C4-2B (cell line): ENCODE measurements around the gene SPATA31E1.

Experiments used
- H3K27ac ChIP-seq: fragments of 450-650 bp; 2 replicates; pipeline ENCODE4 v1.5.1; 2017
- CTCF ChIP-seq: fragments of 450-650 bp; conservative IDR thresholded peaks from 2 replicates; pipeline ENCODE4 v1.5.1; 2017; ENCODE audit warnings: mild to moderate bottlenecking
- ZFX ChIP-seq: fragments of 450-650 bp; IDR thresholded peaks from 2 replicates; pipeline ENCODE4 v1.6.1; 2017

Gene SPATA31E1

GRCh38 chr9:87880116-87880515 is 2.6 kb upstream of the SPATA31E1 start:
- H3K27ac ChIP-seq, result no peak overlapping the region
- TF ChIP-seq CTCF (no peak), ZFX (no peak)

DNA sequence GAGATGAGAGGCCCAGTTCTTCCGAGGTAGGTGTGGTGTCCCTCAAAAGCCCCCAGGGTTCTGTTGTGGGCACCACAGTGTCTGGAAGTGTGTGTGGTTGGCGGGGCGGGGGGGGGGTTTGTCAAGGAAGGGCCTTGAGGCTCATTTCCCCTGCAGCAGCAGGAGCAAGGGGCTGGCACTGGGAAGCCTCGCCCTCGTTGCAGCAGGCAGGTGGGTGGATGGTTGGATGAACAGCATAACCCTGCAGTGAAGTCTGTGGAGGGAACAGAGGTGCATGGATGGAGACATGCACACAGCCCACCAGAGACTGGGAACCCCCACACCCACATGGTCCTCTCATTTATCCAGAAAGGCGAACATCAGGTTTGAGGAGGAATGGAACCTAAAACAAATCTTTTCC is 2.0 kb upstream of the SPATA31E1 start:
- TF ChIP-seq ZFX, result no peak
- no peak for TF ChIP-seq CTCF
- no peak overlapping the region for H3K27ac ChIP-seq

GRCh38 chr9:87883274-87883673 is 597 bp downstream of the SPATA31E1 start:
- TF ChIP-seq ZFX (no peak), CTCF (no peak)
- H3K27ac ChIP-seq, result no peak overlapping the region

- no peak overlapping the region for H3K27ac ChIP-seq
- TF ChIP-seq CTCF (no peak; the same call in 1 of the 2 replicates), ZFX (no peak)
These were observed 1.3 kb downstream of the SPATA31E1 start for GRCh38 chr9:87883990-87884389.

GRCh38 chr9:87884578-87885459 is 2.1 kb downstream of the SPATA31E1 start:
- TF ChIP-seq ZFX (no peak), CTCF (no peak)
- H3K27ac ChIP-seq, result no peak overlapping the region

GRCh38 chr9:87885484-87886189 is 3.0 kb downstream of the SPATA31E1 start:
- no peak overlapping the region for H3K27ac ChIP-seq
- no peak for TF ChIP-seq ZFX
- TF ChIP-seq CTCF, result no peak
